Upper lobe of left lung (tissue), 6 donors: ENCODE results near the gene GCNT4. TPM values are rescaled to one million over a fixed set of nuclear protein-coding genes. Genes with fewer than 3 reads are reported as not detected.

Experiments used
- ATAC-seq, 2 donors: fragments of 200-7000 bp; cut with Tn5 transposase; one replicate each; pipeline ENCODE4 v1.9.1; 2022; ENCODE audit warnings: mild to moderate bottlenecking in 2 of 2, moderate library complexity in 2 of 2; ENCODE audit not compliant: low FRiP score in 2 of 2
- DNase-seq, 2 donors: peaks; one replicate each; pipeline ENCODE4 v3.0.0-alpha.2; 2019 to 2020
- H3K27ac ChIP-seq, 4 donors: fragments of 200-600 bp; sonication (generic); one replicate each; pipeline ENCODE4 v1.5.1; 2016 to 2019
- H3K27me3 ChIP-seq, 4 donors: fragments of 200-600 bp; sonication (generic); one replicate each; pipeline ENCODE4 v1.5.1; 2017 to 2019
- H3K36me3 ChIP-seq, 4 donors: fragments of 200-600 bp; sonication (generic); one replicate each; pipeline ENCODE4 v1.5.1; 2016 to 2019
- H3K4me1 ChIP-seq, 4 donors: fragments of 200-600 bp; sonication (generic); one replicate each; pipeline ENCODE4 v1.5.1; 2018 to 2019
- H3K4me3 ChIP-seq, 4 donors: fragments of 200-600 bp; sonication (generic); one replicate each; pipeline ENCODE4 v1.5.1; 2017 to 2019; ENCODE audit warnings: mild to moderate bottlenecking in 2 of 4, moderate library complexity in 1 of 4
- H3K9me3 ChIP-seq, 4 donors: fragments of 200-600 bp; sonication (generic); one replicate each; pipeline ENCODE4 v1.5.1; 2018 to 2019
- EP300 ChIP-seq, 4 donors: sonication (generic); formaldehyde crosslinking; IDR thresholded peaks; one replicate each; pipeline ENCODE4 v1.5.1; 2017; ENCODE audit warnings: antibody characterized with exemption in 4 of 4, control low read depth in 2 of 4
- POLR2A ChIP-seq, 4 donors: fragments of 450-650 bp; IDR thresholded peaks; one replicate each; pipeline ENCODE4 v1.5.1; 2016 to 2017; ENCODE audit warnings: antibody characterized with exemption in 4 of 4, mild to moderate bottlenecking in 2 of 4
- POLR2AphosphoS5 ChIP-seq, 2 donors: sonication (generic); formaldehyde crosslinking; IDR thresholded peaks; one replicate each; pipeline ENCODE4 v1.5.1; 2017; ENCODE audit warnings: antibody characterized with exemption in 2 of 2
- WGBS, 2 donors: methylation state at CpG; one replicate each; pipeline ENCODE4 v1.1.5; 2017 to 2018; 5-methylcytosine and 5-hydroxymethylcytosine counted together
- total RNA-seq, 6 donors: library from RNA; depleted of rRNA in 4 of 6; stranded (reverse); fragments of >200 nt in 4 of 6; gene quantifications; one replicate each; pipeline versions ENCODE4 v1.1.0 to v1.2.1, GENCODE V29; 2016 to 2021
- TF ChIP-seq, protein P1 (sequence below), 6 experiments: fragments of 450-650 bp in 4 of 6; fragments of 200-600 bp in 2 of 6; sonication (generic) in 2 of 6; IDR thresholded peaks; one replicate each; pipeline ENCODE4 v1.5.1; 2016 to 2019; ENCODE audit warnings: antibody characterized with exemption in 6 of 6
- donor health status: DM: no; HTN: no; CAD: no; lungs with moderate emphysema.
- donor health status: DM: no; HTN: yes; CAD: no; lungs with severe emphysema.

The GCNT4 gene
- total RNA-seq, 6 donors from 2014 or later = 0.33 to 3.6 (median 1.8) TPM

DNA sequence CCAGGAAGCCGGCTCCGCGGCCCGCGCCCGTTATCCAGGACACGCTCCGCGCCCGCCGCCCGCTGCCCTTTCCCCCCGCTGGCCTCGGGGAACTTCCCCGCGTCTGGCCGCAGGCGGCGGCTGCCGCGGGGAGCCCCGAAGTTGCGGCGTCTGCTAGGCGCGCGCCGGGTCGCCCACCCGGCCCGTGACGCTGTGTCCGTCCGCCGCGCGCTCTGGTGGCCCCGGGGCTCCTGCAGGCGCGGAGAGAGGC is 621 bp upstream of the GCNT4 start:
- ATAC-seq = peak in 1 of 2 donors; percentile 65
- Histone ChIP-seq H3K27ac (peak overlapping the region; percentile 87 to 94 (median 90)), H3K9me3 (no peaks in the 10 kb centered on the region), H3K4me1 (peaks cover 9 to 33% (median 16%) of the 10 kb centered on the region in 4 donors), H3K36me3 (no peaks in the 10 kb centered on the region), H3K27me3 (peaks cover 0 to 8% (median 0%) of the 10 kb centered on the region in 4 donors), H3K4me3 (peak overlapping the region; percentile 67 to 92 (median 84))
- no peak for DNase-seq
- no CpG with 5 or more reads among the region's 40 CpGs for WGBS, 2 donors
- TF ChIP-seq, protein P1, sequence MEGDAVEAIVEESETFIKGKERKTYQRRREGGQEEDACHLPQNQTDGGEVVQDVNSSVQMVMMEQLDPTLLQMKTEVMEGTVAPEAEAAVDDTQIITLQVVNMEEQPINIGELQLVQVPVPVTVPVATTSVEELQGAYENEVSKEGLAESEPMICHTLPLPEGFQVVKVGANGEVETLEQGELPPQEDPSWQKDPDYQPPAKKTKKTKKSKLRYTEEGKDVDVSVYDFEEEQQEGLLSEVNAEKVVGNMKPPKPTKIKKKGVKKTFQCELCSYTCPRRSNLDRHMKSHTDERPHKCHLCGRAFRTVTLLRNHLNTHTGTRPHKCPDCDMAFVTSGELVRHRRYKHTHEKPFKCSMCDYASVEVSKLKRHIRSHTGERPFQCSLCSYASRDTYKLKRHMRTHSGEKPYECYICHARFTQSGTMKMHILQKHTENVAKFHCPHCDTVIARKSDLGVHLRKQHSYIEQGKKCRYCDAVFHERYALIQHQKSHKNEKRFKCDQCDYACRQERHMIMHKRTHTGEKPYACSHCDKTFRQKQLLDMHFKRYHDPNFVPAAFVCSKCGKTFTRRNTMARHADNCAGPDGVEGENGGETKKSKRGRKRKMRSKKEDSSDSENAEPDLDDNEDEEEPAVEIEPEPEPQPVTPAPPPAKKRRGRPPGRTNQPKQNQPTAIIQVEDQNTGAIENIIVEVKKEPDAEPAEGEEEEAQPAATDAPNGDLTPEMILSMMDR (IDR thresholded peaks at IDR 0.05) = no peak
- TF ChIP-seq EP300 (IDR thresholded peaks at IDR 0.05) = no peak

DNA sequence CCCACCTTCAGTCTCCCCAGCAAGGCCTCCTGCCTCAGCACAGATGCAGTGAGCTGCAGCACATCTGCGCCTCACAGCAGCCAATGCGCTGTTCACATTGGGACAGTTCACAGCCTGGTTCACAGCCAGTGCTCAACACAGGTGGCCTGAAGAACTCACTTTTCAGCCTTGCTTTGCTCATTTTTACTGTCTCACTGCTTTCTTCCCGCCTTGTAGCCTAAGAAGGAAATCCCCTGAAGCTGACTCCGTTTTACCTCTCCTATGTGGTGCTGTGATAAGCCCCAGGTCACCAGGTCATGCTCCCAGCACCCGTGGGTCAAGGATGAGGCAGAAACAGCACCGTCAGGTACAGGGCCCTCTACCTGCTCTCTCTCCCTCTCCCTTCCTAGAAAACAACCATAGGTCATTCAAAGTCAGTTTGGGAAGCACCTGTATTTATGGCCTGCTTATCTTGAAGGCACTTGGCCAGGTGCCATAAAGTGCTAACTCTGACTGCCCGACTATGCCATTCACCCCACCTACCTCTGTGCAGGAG is 1.1 kb downstream of the GCNT4 start:
- Histone ChIP-seq H3K4me1 (peaks cover 9 to 40% (median 16%) of the 10 kb centered on the region in 4 donors), H3K27me3 (peaks cover 0 to 8% (median 0%) of the 10 kb centered on the region in 4 donors), H3K4me3 (no peak overlapping the region), H3K27ac (no peak overlapping the region), H3K36me3 (no peaks in the 10 kb centered on the region), H3K9me3 (no peaks in the 10 kb centered on the region)
- DNase-seq = no peak
- 64 to 76% methylated on average over 6 to 7 of the region's 7 CpGs for WGBS, 2 donors
- no peak for TF ChIP-seq EP300 (IDR thresholded peaks at IDR 0.05)
- no peak for TF ChIP-seq POLR2AphosphoS5 (IDR thresholded peaks at IDR 0.05)
- ATAC-seq = no peak

DNA sequence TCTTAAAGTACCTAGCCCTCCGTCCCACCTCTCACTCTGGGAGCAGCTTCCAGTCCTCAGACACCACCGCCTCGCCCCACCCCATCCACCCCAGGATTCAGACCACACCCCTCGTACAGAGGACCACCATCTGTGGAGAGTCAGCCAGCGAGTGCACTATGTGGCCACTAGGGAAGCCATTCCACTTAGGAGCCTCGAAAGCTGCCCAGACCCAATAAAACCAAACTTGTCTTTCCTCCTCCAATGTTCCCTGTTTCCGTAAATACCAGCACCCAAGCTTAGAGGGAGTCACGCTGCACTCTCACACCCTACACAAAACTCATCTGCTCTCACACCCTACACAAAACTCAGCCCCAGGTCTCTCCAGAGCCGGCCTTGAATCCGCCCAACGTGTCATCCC is 1.9 kb downstream of the GCNT4 start:
- no peak overlapping the region for H3K27ac ChIP-seq
- peaks cover 9 to 41% (median 16%) of the 10 kb centered on the region in 4 donors for H3K4me1 ChIP-seq
- H3K27me3 ChIP-seq = peaks cover 0 to 8% (median 0%) of the 10 kb centered on the region in 4 donors
- TF ChIP-seq POLR2AphosphoS5 (IDR thresholded peaks at IDR 0.05) (no peak), EP300 (IDR thresholded peaks at IDR 0.05) (no peak), POLR2A (IDR thresholded peaks at IDR 0.05) (no peak)
- TF ChIP-seq, protein P1 (IDR thresholded peaks at IDR 0.05) = no peak
- H3K9me3 ChIP-seq = no peaks in the 10 kb centered on the region
- no peak for DNase-seq
- no peak overlapping the region for H3K4me3 ChIP-seq
- 86 to 90% methylated on average over 11 of the region's 11 CpGs for WGBS, 2 donors
- peak in 1 of 2 donors; percentile 45 for ATAC-seq
- H3K36me3 ChIP-seq = no peaks in the 10 kb centered on the region

DNA sequence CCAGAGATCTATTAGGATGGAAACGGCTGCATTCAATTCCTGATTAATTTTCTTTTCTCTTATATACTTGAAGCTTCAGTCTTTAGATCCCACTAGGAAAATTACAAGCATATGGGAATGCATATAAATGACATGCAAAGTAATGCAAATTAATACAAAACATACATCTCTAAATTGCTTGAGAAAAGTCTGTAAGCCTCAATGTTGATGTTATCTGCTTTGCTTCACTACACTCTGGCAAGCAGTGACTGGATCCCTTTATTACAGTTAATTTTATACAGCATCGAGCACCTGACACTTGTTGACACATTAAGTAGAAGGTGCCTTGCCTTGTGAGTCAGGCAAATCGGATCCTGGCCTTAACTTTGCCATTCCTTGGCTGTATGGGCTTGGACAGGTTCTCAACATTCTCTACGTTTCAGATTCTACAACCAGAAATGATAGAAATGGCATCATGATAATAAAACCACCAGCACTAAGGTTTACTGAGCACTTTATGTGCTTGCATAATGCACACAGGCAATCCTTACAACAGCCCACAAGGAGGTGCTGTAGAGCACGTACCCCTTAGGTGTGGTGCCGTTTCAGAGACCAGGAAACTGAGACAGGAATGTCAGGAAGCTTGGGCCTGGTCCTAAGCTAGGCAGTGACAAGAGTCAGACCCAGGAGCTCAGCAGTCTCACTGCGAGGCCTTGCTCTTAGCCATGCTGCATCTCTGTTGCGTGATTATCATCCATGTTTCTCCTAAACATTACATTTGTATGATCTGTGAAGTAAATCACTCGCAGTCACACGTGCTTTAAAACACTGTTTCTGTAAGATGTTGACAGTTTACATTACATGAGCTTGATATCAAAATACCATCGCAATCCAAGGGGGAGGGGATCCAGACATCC is 2.7 kb downstream of the GCNT4 start:
- Histone ChIP-seq H3K4me3 (no peak overlapping the region), H3K27ac (no peak overlapping the region), H3K4me1 (peaks cover 9 to 41% (median 16%) of the 10 kb centered on the region in 4 donors), H3K9me3 (no peaks in the 10 kb centered on the region), H3K27me3 (peaks cover 0 to 8% (median 0%) of the 10 kb centered on the region in 4 donors), H3K36me3 (no peaks in the 10 kb centered on the region)
- no peak for TF ChIP-seq POLR2A (IDR thresholded peaks at IDR 0.05)
- TF ChIP-seq, protein P1 (IDR thresholded peaks at IDR 0.05) = peak; percentile 55 to 77 (median 64)
- peak; percentile 43 to 73 for ATAC-seq
- DNase-seq = peak in 1 of 2 donors; percentile 66
- WGBS, 2 donors = 60 to 71% methylated on average over 9 to 11 of the region's 11 CpGs

DNA sequence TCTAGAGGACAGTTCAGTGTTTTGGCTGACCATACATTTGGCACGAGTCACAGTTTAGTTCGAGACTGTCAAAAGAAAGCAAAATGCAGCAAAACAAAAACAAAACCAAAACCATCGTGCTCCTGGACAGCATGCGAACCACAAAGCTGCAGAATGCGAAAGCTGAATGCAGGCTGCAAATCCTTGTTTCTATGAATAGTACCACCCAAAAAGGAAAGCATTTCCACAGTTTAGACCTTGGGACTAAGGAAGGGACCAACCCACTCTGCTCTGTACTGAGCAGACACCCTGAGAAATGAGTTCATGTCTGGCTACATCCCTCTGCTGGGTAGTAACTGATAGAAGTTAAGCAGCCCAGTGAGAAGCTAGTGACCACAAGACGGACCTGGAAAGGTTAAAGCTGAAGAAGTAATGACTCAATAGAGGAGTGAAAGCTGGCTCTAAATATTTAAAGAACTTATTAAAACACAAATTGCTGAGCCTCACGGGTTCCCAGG is 3.9 kb downstream of the GCNT4 start:
- Histone ChIP-seq H3K9me3 (no peaks in the 10 kb centered on the region), H3K36me3 (no peaks in the 10 kb centered on the region), H3K27ac (no peak overlapping the region), H3K4me3 (no peak overlapping the region), H3K4me1 (peaks cover 9 to 31% (median 11%) of the 10 kb centered on the region in 4 donors), H3K27me3 (peaks cover 0 to 7% (median 0%) of the 10 kb centered on the region in 4 donors)
- TF ChIP-seq EP300 (IDR thresholded peaks at IDR 0.05) (no peak), POLR2AphosphoS5 (IDR thresholded peaks at IDR 0.05) (no peak), POLR2A (IDR thresholded peaks at IDR 0.05) (no peak)
- TF ChIP-seq, protein P1 (IDR thresholded peaks at IDR 0.05) = no peak
- no peak for DNase-seq
- WGBS, 2 donors = 73 to 77% methylated on average over 7 of the region's 7 CpGs
- peak in 1 of 2 donors; percentile 32 for ATAC-seq
